IMR-90 (cell line): ENCODE results near the gene SYS1. TPM values are rescaled to one million over a fixed set of nuclear protein-coding genes. Genes with fewer than 3 reads are reported as not detected.
A peak's percentile ranks its signal among the peaks of the same experiment; 100 is the strongest.

Source experiments
- ATAC-seq: fragments of 200-7000 bp; cut with Tn5 transposase; 2 replicates; pipeline ENCODE4 v1.9.1; 2020; ENCODE audit warnings: low read depth, mild to moderate bottlenecking, moderate library complexity
- BruUV-seq: library from RNA; stranded (reverse); fragments of 400-500 nt; replicated peaks from 2 replicates; lab custom pipeline; 2021; lab: Mats Ljungman, UMichigan
- CTCF ChIA-PET: fragments of 300-600 bp; formaldehyde crosslinking; extraction: SDS; loops from one replicate; lab custom pipeline; 2021; ENCODE audit warnings: antibody characterized with exemption; lab: Yijun Ruan, JAX
- POLR2A ChIA-PET: fragments of 300-600 bp; sonication (Branson Sonifier 250); formaldehyde crosslinking; loops from one replicate; lab custom pipeline; 2022; ENCODE audit warnings: antibody characterized with exemption; ENCODE audit not compliant: unreplicated experiment; lab: Charles Lee
- DNase-seq: peaks from one replicate; pipeline ENCODE4 v3.0.0; 2013
- H2AFZ ChIP-seq: replicated peaks from 2 replicates; pipeline ENCODE3; 2013; ENCODE audit warnings: low read length, mild to moderate bottlenecking; ENCODE audit not compliant: poor library complexity
- H2AK5ac ChIP-seq: 2 replicates; pipeline ENCODE4 v1.6.1; 2013; ENCODE audit warnings: low read depth, low read length, inconsistent platforms
- H2AK9ac ChIP-seq: replicated peaks from 2 replicates; pipeline ENCODE3; 2013; ENCODE audit warnings: mild to moderate bottlenecking, low read depth, low read length, moderate library complexity; ENCODE audit not compliant: poor library complexity
- H2BK120ac ChIP-seq: 2 replicates; pipeline ENCODE4 v1.6.1; 2013; ENCODE audit warnings: low read depth, low read length, inconsistent platforms
- H2BK15ac ChIP-seq: 3 replicates; pipeline ENCODE4 v1.6.1; 2013; ENCODE audit warnings: low read depth, low read length, inconsistent platforms
- H2BK20ac ChIP-seq: 2 replicates; pipeline ENCODE4 v1.6.1; 2013; ENCODE audit warnings: low read depth, mild to moderate bottlenecking, inconsistent platforms, low read length, moderate library complexity
- H2BK5ac ChIP-seq: 2 replicates; pipeline ENCODE4 v1.6.1; 2013; ENCODE audit warnings: mild to moderate bottlenecking, low read depth, low read length, inconsistent platforms; ENCODE audit not compliant: poor library complexity, severe bottlenecking
- H3K14ac ChIP-seq: replicated peaks from 2 replicates; pipeline ENCODE4 v1.6.1; 2013; ENCODE audit warnings: low read depth, low read length, inconsistent platforms
- H3K18ac ChIP-seq: 2 replicates; pipeline ENCODE4 v1.6.1; 2013; ENCODE audit warnings: low read depth, low read length, control low read depth
- H3K23ac ChIP-seq: 2 replicates; pipeline ENCODE4 v1.6.1; 2013; ENCODE audit warnings: low read depth, low read length, inconsistent platforms
- H3K27ac ChIP-seq: 2 replicates; pipeline ENCODE4 v1.5.1; 2013; ENCODE audit warnings: mild to moderate bottlenecking, control low read depth, low read length; ENCODE audit not compliant: insufficient read depth
- H3K27me3 ChIP-seq: 2 replicates; pipeline ENCODE4 v1.6.1; 2013; ENCODE audit warnings: low read length; ENCODE audit not compliant: control insufficient read depth, insufficient read depth
- H3K36me3 ChIP-seq: 2 replicates; pipeline ENCODE4 v1.6.1; 2013; ENCODE audit warnings: low read length, mixed read lengths; ENCODE audit not compliant: control insufficient read depth, insufficient read depth
- H3K4ac ChIP-seq: 2 replicates; pipeline ENCODE4 v1.6.1; 2013; ENCODE audit warnings: low read depth, low read length, inconsistent platforms
- H3K4me1 ChIP-seq: 2 replicates; pipeline ENCODE4 v1.6.1; 2013; ENCODE audit warnings: low read length, mixed read lengths; ENCODE audit not compliant: control insufficient read depth, insufficient read depth
- H3K4me2 ChIP-seq: 2 replicates; pipeline ENCODE4 v1.6.1; 2013; ENCODE audit warnings: low read depth, mild to moderate bottlenecking, control low read depth, low read length, moderate library complexity
- H3K4me3 ChIP-seq: 2 replicates; pipeline ENCODE4 v1.5.1; 2013; ENCODE audit warnings: low read depth, mild to moderate bottlenecking, control low read depth, low read length, moderate library complexity; ENCODE audit not compliant: insufficient read depth
- H3K56ac ChIP-seq: 2 replicates; pipeline ENCODE4 v1.6.1; 2013; ENCODE audit warnings: low read length, inconsistent platforms; ENCODE audit not compliant: insufficient read depth; ENCODE audit errors: extremely low read depth
- H3K79me1 ChIP-seq, 2 experiments: 2 replicates each; pipeline ENCODE4 v1.6.1; 2013; ENCODE audit warnings: low read length in 2 of 2, inconsistent platforms in 1 of 2, low read depth in 1 of 2
- H3K9ac ChIP-seq: 2 replicates; pipeline ENCODE4 v1.6.1; 2013; ENCODE audit warnings: low read depth, low read length, control low read depth
- H3K9me1 ChIP-seq: 2 replicates; pipeline ENCODE4 v1.6.1; 2013; ENCODE audit warnings: low read length, inconsistent platforms; ENCODE audit not compliant: insufficient read depth
- H3K9me3 ChIP-seq: 2 replicates; pipeline ENCODE4 v1.6.1; 2013; ENCODE audit warnings: low read length; ENCODE audit not compliant: control insufficient read depth, insufficient read depth
- H4K20me1 ChIP-seq: 2 replicates; pipeline ENCODE4 v1.6.1; 2013; ENCODE audit warnings: low read length, inconsistent platforms; ENCODE audit not compliant: insufficient read depth
- H4K5ac ChIP-seq: 2 replicates; pipeline ENCODE4 v1.6.1; 2013; ENCODE audit warnings: mild to moderate bottlenecking, low read depth, low read length, control low read depth
- H4K8ac ChIP-seq, 2 experiments: 2 replicates each; pipeline ENCODE4 v1.6.1; 2013; ENCODE audit warnings: low read depth in 2 of 2, low read length in 2 of 2, control low read depth in 1 of 2, inconsistent platforms in 1 of 2
- H4K91ac ChIP-seq: 2 replicates; pipeline ENCODE4 v1.6.1; 2013; ENCODE audit warnings: low read depth, low read length, inconsistent platforms; ENCODE audit not compliant: insufficient read depth
- BHLHE40 ChIP-seq: fragments of 150-350 bp; IDR thresholded peaks from 2 replicates; pipeline ENCODE4 v1.6.1; 2016; ENCODE audit warnings: mild to moderate bottlenecking, low read depth, low read length
- CEBPB ChIP-seq: IDR thresholded peaks from 2 replicates; pipeline ENCODE4 v1.6.1; 2012; ENCODE audit warnings: low read depth, low read length, improper control_type of control experiment
- CHD1 ChIP-seq: IDR thresholded peaks from 2 replicates; pipeline ENCODE4 v1.6.1; 2012; ENCODE audit warnings: low read depth, low read length, improper control_type of control experiment
- FOS ChIP-seq: fragments of 150-350 bp; IDR thresholded peaks from 2 replicates; pipeline ENCODE4 v1.6.1; 2016; ENCODE audit warnings: low read depth, low read length
- MAFK ChIP-seq: IDR thresholded peaks from 2 replicates; pipeline ENCODE4 v1.6.1; 2012; ENCODE audit warnings: low read depth, low read length, improper control_type of control experiment
- MAZ ChIP-seq: IDR thresholded peaks from 2 replicates; pipeline ENCODE4 v1.6.1; 2012; ENCODE audit warnings: low read depth, mild to moderate bottlenecking, low read length, improper control_type of control experiment, moderate library complexity, borderline replicate concordance
- MXI1 ChIP-seq: IDR thresholded peaks from 2 replicates; pipeline ENCODE4 v1.6.1; 2012; ENCODE audit warnings: low read depth, mild to moderate bottlenecking, low read length, moderate library complexity, borderline replicate concordance
- NFE2L2 ChIP-seq: fragments of 150-350 bp; IDR thresholded peaks from 2 replicates; pipeline ENCODE4 v1.6.1; 2016; ENCODE audit warnings: low read depth, mild to moderate bottlenecking, low read length
- POLR2A ChIP-seq: IDR thresholded peaks from 2 replicates; pipeline ENCODE4 v1.6.1; 2012; ENCODE audit warnings: mild to moderate bottlenecking, low read depth, low read length
- RAD21 ChIP-seq: IDR thresholded peaks from 2 replicates; pipeline ENCODE4 v1.6.1; 2012; ENCODE audit warnings: low read length, improper control_type of control experiment
- SMC3 ChIP-seq: fragments of 150-350 bp; IDR thresholded peaks from 2 replicates; pipeline ENCODE4 v1.6.1; 2016; ENCODE audit warnings: low read depth, mild to moderate bottlenecking, antibody characterized with exemption, low read length, moderate library complexity
- USF2 ChIP-seq: fragments of 150-350 bp; IDR thresholded peaks from 2 replicates; pipeline ENCODE4 v1.6.1; 2017; ENCODE audit warnings: mild to moderate bottlenecking, antibody characterized with exemption, low read length, low read depth
- WGBS, 2 experiments: methylation state at CpG; one replicate each; pipeline versions ENCODE4 v1.1.5 to v1.1.7; 2013; ENCODE audit warnings: missing lambda C conversion rate in 2 of 2; ENCODE audit not compliant: insufficient read length in 1 of 2; ENCODE audit errors: extremely low coverage in 2 of 2; 5-methylcytosine and 5-hydroxymethylcytosine counted together
- dilution Hi-C: fragments of 300-500 bp; cut with HindIII; formaldehyde crosslinking; loops from one replicate; pipeline ENCODE4 v1.14.3; 2018; ENCODE audit warnings: low sequenced_read_pairs; ENCODE audit not compliant: unreplicated experiment
- in situ Hi-C: fragments of 300-500 bp; cut with MboI; formaldehyde crosslinking; loops from 3 replicates; pipeline ENCODE4 v1.14.3; 2019; ENCODE audit warnings: low sequenced_read_pairs, inconsistent platforms, mixed read lengths
- intact Hi-C: fragments of 100-400 bp; cut with micrococcal nuclease; formaldehyde crosslinking; loops from 2 replicates; pipeline ENCODE4 v1.10.0; 2022
- polyA plus RNA-seq, 3 experiments: library from polyadenylated mRNA; depleted of rRNA; stranded (reverse); fragments of >200 nt; gene quantifications; 2 replicates each; pipeline ENCODE4 v1.2.3, GENCODE V29; 2012; ENCODE audit warnings: low replicate concordance in 1 of 3
- total RNA-seq: library from RNA; depleted of rRNA; stranded (reverse); fragments of >200 nt; gene quantifications from 2 replicates; pipeline ENCODE4 v1.2.3, GENCODE V29; 2012
- TF ChIP-seq, protein P1 (sequence below): fragments of 150-350 bp; IDR thresholded peaks from 2 replicates; pipeline ENCODE4 v1.6.1; 2016; ENCODE audit warnings: low read depth, mild to moderate bottlenecking, low read length, moderate library complexity, borderline replicate concordance
- TF ChIP-seq, protein P2 (sequence below): conservative IDR thresholded peaks from 2 replicates; pipeline ENCODE4 v1.5.1; 2012; ENCODE audit warnings: mild to moderate bottlenecking, low read depth, low read length, improper control_type of control experiment

Gene SYS1
- total and polyA plus RNA-seq, 2 of the 4 experiments (the other 2 are of a cell fraction): 12.9 to 24.6 TPM

GRCh38 chr20:45353746-45354145 is 9.2 kb upstream of the SYS1 start:
- Histone ChIP-seq H3K27me3 (no peaks in the 10 kb centered on the region), H2AK5ac (peak overlapping the region; percentile 36), H3K79me1 (peaks cover 0 to 16% of the 10 kb centered on the region in 2 experiments; a peak in 2 of 4 replicates), H4K8ac (peak overlapping the region in 1 of 2 experiments; percentile 58; a peak in 1 of 4 replicates), H2BK120ac (peak overlapping the region; percentile 36; the same call in 1 of the 2 replicates), H3K18ac (peak overlapping the region; percentile 33; the same call in 1 of the 2 replicates), H2BK5ac (peak overlapping the region; percentile 81), H3K23ac (0 out of 2 replicates have a peak overlapping the region, but pooled peaks have one; percentile 64), H3K14ac (0 out of 2 replicates have a peak overlapping the region, but pooled peaks have one; percentile 55), H3K4ac (peak overlapping the region; percentile 50), H4K5ac (peak overlapping the region; percentile 54; the same call in 1 of the 2 replicates), H4K91ac (peak overlapping the region; percentile 33), H3K4me1 (peaks cover 26% of the 10 kb centered on the region), H2AFZ (peak overlapping the region; percentile 47), H3K9me1 (peaks cover 9% of the 10 kb centered on the region), H3K27ac (0 out of 2 replicates have a peak overlapping the region, but pooled peaks have one; percentile 10), H3K9me3 (no peaks in the 10 kb centered on the region), H3K4me3 (no peak overlapping the region), H2AK9ac (no peak overlapping the region), H4K20me1 (peaks cover 5% of the 10 kb centered on the region; the same call in 1 of the 2 replicates), H2BK20ac (peak overlapping the region; percentile 60; the same call in 1 of the 2 replicates), H3K36me3 (no peaks in the 10 kb centered on the region), H3K56ac (no peak overlapping the region), H2BK15ac (peak overlapping the region; percentile 7; the same call in 1 of the 3 replicates), H3K4me2 (no peak overlapping the region), H3K9ac (no peak overlapping the region)
- ChIA-PET CTCF (interaction anchor here (1.7 kb wide), 1 partner anchor 9 kb away, joined by 4 read pairs; the partner anchor contains the start of gene SYS1), POLR2A (no interaction called here)
- in situ Hi-C loops: no loop called here
- dilution Hi-C loops: no loop called here
- intact Hi-C loops: no loop called here
- no peak for DNase-seq
- TF ChIP-seq BHLHE40 (no peak), CEBPB (no peak), NFE2L2 (no peak), CHD1 (no peak), SMC3 (no peak), FOS (no peak), POLR2A (no peak), MAFK (no peak), USF2 (no peak), MAZ (no peak), MXI1 (no peak), RAD21 (no peak)
- TF ChIP-seq, protein P1, sequence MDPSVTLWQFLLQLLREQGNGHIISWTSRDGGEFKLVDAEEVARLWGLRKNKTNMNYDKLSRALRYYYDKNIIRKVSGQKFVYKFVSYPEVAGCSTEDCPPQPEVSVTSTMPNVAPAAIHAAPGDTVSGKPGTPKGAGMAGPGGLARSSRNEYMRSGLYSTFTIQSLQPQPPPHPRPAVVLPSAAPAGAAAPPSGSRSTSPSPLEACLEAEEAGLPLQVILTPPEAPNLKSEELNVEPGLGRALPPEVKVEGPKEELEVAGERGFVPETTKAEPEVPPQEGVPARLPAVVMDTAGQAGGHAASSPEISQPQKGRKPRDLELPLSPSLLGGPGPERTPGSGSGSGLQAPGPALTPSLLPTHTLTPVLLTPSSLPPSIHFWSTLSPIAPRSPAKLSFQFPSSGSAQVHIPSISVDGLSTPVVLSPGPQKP: no peak
- TF ChIP-seq, protein P2, sequence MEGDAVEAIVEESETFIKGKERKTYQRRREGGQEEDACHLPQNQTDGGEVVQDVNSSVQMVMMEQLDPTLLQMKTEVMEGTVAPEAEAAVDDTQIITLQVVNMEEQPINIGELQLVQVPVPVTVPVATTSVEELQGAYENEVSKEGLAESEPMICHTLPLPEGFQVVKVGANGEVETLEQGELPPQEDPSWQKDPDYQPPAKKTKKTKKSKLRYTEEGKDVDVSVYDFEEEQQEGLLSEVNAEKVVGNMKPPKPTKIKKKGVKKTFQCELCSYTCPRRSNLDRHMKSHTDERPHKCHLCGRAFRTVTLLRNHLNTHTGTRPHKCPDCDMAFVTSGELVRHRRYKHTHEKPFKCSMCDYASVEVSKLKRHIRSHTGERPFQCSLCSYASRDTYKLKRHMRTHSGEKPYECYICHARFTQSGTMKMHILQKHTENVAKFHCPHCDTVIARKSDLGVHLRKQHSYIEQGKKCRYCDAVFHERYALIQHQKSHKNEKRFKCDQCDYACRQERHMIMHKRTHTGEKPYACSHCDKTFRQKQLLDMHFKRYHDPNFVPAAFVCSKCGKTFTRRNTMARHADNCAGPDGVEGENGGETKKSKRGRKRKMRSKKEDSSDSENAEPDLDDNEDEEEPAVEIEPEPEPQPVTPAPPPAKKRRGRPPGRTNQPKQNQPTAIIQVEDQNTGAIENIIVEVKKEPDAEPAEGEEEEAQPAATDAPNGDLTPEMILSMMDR: no peak
- no TSS peak for BruUV-seq
- 67% methylated on average over 1 of the region's 1 CpG; no CpG with 5 or more reads in 1 of the 2 experiments for WGBS, 2 experiments
- no peak for ATAC-seq
